ENCODE data around the gene HACD3.
"Not testable (repeated sequence)": the region's sequence is repeated elsewhere in the genome, so short reads cannot be mapped to it uniquely, and the experiment has no call there.

The HACD3 gene

DNA sequence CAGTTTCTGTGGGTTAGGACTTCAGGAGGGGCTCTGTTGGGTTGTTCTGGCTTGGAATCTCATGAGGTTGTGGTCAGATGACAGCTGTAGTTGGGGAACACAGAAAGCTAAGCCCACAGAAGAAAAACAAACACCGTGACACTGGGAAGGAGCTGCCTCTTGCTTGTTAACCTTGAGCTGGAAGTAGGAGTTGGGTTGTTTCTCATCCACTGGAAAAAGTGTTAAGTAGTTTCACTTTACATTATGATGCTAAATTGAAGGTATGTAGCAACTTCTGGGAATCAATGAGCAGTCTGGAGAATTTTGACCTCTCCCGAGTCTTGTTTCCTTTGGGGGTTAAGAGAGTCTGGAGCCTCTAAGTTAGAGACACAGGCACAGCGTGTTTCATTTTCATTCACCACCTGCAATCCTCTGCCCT lies 20.4 kb downstream of the HACD3 start:
- no peak for FAIRE-seq

DNA sequence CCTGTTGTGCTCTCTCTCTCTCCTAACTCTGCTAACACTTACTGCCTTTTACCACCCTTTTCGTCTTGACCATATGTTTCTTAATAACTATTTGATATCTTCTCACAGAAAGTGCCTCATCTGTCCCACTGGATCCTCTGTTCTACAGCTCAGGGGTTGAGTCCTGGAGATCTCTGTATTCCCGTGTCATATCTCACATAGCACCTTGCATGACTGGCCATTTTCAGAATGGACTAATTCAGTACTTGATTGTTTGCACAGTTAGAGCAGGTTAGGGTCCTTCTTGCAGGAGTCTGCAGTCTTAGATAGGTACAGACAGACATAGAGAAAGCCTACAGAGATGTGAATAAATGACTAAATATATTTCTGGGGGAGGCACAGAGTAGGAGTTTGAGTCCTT lies 20.9 kb downstream of the HACD3 start:
- FAIRE-seq = no peak

DNA sequence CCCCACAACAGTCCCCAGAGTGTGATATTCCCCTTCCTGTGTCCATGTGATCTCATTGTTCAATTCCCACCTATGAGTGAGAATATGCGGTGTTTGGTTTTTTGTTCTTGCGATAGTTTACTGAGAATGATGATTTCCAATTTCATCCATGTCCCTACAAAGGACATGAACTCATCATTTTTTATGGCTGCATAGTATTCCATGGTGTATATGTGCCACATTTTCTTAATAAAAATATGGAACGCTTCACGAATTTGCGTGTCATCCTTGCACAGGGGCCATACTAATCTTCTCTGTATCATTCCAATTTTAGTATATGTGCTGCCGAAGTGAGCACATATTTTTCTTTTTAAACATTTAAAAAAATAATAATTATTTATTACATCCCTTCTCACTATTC lies 22.6 kb downstream of the HACD3 start:
- not testable (repeated sequence) for FAIRE-seq

DNA sequence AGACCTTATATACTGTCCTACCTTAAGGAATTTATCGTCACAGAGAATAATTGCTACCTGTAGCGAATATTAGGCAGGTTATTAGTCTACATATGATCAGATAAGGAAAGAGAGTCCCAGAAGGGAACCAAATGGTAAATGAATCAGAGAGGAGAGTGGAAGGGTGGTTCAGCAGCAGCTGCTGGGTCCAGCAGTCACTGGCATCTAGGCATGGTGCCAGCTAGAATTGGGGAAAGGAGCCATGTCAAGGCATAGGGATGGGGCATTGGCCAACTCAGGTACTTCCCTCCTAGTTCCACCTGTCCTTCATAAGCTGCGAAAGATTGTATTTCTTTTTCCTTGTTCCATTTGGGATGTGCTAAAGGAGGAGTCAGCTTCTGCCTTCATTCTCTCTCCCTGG lies 23.4 kb downstream of the HACD3 start:
- FAIRE-seq = no peak

DNA sequence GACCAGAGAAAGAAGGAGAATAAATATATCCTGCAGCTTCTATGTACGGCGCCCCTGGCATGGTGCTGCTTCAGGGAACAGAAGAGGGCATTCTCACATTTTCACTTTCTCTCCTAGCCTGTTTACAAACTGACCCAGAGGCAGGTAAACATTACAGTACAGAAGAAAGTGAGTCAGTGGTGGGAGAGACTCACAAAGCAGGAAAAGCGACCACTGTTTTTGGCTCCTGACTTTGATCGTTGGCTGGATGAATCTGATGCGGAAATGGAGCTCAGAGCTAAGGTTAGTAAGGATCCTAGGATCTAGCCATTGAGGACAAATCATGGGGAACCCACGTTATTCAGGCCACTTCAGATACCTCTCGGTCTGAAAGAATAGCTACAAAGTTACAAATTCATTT lies 26.4 kb downstream of the HACD3 start:
- no peak for FAIRE-seq

DNA sequence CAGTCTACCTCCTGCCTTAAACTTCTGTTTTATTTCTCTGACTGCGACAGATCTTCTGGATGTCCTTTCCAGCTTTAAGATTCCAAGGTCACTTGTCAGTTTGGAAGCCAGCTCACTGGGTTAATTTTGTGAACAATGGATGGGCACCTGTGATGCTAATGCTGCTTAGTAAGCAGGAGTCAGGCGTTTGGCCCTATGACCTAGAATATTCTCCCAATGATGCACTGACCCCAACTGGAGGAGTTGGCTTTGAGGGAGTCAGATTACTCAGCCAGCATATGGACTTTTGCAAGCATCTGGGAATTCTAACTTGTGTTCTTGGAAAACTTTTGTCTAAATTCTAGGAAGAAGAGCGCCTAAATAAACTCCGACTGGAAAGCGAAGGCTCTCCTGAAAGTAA lies 28.1 kb downstream of the HACD3 start:
- FAIRE-seq = no peak

DNA sequence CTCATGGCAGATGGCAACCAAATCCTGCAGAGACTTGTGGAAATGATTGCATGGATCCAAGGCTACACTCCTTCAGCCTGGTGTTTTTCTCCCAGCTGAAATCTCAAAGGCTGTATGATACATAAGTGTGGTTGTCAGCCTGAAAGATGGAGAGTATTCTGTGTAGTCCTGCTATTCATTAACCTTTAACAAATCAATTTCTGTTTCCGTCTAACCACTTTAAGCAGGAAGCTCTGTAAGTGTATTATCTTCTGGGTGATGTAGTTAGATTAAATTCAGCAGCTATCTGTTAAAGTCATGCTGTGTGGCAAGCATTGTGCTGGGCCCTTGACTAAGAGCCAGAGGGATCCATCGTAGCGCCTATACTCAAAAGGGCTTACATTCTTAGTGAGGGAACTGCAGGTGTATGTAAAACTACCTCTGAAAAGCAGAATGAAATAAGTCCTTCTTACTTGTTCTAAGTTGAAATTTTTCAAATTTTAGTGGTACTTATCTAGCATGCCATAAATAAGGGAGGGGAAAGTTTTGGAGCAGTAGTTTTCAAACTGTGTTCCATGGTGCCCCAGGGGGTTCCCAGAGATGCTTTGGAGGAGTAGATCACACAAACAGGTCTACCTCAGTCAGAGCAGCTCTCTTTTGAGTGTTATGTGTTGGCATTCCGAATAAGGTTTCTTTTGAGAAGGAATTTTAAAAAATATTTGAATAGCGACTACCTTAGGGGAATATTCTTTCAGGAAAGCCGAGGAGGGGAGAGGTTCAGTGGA lies 28.9 kb downstream of the HACD3 start:
- no peak for FAIRE-seq

DNA sequence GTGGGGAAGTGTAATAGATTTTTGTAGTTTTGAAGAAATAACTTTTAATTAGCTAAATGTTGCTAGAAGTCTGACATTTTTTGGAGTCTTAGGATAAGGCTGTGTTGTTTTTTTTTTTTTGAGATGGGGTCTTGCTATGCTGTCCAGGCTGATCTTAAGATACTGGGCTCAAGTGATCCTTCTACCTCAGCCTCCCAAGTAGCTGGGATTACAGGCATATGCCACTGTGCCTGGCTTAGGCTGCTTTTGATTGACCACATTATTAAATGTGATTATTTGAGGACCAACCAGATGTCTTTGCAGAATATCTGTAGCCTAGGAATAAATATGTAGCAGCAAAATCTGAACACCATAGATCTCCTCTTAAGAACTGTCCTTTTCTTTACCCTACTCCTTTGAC lies 29.7 kb downstream of the HACD3 start:
- FAIRE-seq = no peak

DNA sequence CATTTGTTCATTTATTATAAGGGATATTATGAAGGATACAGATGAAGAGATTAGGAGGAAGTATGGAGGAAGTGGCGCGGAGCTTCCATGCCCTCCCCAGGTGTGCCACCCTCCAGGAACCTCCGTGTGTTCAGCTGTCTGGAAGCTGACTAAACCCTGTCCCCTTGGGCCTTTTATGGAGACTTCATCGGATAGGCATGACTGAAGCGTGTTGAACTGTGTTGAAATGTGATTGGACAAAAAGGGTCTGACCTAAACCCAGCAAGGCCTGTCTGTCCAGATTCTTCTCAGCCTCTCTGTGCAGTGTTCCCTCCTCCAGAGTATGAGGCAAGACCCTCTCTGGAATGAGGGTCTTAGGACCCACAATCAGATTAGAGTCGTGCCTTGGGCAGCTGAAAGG lies 31.7 kb downstream of the HACD3 start:
- FAIRE-seq = no peak

DNA sequence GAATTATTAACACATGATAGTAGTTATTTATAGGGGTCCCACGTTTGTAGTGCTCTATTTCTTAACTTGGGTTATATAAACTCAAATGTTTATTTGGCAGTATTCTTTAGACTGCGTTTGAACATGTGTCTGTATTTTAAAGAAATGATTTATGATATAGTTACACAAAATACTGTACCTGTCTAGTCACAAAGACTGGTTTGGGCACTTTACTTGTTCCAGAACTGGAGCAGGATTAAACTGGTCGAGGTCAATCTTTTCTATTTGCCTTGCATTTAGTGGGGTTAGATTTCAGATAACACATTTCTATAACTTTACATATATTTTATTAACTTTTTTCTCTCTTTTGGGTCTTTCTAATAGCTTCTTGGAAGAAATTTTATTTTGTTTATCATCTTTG lies 39.5 kb downstream of the HACD3 start:
- FAIRE-seq = no peak

DNA sequence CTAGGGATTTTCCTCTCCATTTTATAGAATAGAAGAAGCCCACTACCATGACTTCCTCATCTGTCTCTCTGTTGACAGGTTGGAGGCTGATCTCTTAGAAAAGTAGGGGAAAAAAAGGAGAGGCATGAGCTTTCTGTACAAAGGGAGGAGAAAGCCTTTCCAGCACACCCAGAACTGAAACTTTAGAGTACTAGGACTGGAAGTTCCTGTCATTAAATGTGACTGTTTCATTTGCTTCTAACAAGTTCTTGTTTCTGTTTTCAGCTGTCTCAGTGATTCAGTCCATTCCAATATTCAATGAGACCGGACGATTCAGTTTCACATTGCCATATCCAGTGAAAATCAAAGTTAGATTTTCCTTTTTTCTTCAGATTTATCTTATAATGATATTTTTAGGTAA lies 41.7 kb downstream of the HACD3 start:
- no peak for FAIRE-seq

DNA sequence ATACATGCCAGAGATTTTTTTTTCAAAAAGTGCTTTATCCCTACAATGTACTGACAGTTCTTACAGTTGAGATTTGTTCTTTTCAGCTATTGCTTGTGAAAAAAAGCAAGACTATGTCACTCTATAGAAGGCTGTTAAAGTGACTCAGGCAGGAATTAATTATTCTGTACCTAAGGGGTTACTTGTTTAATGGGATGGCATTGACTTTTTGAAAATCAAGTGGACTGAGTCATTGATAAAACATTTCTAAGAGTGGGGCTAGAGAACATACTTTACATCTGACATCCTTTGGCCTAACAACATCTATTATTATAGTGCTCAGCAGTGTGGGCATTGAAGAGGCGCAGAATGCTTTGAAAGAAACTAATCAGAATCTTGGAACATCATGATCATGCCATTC lies 46.4 kb downstream of the HACD3 start:
- no peak for FAIRE-seq

DNA sequence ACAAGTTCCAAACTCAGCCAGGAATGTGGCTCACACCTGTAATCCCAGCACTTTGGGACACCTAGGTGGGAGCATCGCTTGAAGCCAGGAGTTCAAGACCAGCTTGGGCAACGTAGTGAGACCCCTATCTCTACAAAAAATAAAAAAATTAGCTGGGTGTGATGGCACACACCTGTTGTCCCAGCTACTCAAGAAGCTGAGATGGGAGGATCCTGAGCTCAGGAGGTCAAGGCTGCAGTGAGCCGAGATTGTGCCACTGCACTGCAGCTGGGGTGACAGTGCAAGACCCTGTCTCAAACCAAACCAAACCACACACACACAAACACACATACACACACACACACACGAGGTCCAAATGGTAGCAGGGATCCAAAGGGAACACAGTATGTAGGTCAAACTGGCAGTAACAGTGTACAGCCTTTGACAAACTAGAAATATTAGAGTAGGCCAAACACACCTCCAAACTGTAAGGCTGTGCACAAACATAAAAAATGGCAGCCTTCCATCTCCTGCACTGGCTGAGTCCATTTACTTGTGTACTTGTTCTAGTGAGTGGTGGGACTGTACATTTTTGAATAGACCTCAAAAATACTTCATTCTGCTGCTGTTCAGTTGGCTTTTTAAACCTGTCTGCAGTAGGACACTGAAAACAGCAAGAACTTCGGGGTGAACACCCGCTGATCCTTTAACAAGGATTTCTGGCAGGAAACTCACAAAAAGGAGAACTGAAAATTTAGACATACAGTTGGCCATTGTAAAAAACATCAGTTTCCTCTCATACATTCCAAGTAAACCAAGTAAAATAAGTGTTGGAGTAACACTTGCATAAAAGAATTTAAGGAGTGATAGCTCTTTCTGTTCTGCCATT lies 47.1 kb downstream of the HACD3 start:
- FAIRE-seq = no peak

DNA sequence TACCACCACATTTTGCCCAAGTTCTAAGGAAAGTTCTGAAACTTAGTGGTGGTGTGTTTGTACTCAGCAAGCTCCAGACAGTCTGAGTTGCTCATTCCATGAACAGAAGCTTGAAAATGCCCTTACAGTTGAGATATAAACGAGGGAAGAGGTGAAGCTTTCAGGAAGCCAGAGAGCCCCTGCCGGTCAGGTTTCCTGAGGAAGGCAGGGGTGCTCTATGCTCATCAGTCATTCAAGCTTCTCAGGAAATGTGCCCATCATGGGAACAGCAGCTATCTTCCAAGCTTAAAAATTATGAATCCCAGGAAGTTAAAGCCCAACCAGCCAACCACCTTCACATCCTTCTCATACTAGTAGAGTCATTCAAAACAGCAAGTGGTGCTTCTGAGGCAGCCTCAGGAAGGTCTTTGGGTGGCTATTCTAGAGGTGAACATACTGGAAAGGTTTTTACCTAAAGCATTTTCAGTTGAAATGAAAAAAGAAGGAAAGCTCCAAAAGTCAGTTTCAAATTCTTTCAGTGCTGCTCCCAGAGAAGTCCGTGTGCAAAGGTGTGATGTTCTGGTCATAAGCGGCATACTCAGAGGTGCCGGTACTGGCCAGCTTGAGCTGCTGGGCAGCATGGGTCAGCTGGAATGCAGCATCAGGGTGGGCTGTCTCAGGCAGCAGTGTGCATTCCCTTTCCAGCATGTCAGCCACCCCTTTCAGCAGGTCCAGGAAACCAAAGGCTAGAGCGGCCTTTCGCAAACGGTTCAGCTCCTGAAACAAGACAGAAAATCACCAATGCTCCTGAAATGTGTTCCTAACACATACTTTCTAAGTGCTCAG lies 48.9 kb downstream of the HACD3 start:
- no peak for FAIRE-seq

DNA sequence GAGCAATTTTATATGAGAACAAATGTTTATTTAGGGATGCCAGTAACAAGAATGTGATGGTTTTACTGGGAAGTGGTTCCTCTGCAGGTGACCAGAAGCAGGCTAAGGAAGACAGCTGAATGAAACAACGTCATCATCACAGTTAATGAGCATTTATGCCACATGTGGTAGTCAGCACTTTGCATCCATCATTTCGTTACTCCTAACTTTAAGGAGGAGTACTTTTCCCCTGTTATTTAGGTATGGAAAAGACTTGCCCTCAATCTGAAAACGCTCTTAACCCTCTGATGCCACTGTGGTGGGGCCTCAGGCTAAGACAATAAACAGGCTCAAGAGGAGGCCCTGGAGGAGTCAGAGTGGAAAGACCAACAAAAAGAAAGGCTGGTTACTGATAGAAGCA lies 49.5 kb downstream of the HACD3 start:
- no peak for FAIRE-seq

DNA sequence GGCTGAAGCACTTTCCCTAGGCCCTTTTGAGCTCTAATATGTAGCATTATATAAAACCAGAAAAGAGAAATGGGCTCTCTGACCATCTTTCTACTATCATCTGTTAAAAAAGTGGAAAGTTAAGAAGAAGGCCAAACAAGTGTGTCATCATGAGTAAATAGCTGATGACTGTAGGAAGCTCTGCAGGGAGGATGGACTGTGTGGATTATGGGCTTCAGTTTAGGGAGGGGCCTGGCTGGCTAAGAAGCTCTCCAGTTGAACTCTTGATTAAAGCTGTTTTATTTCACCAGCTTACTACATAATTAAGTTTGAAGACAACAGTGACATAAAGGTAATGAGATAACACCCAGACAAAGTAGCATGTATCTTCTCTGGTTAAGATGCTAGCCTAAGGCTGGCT lies 50.0 kb downstream of the HACD3 start:
- FAIRE-seq = no peak

DNA sequence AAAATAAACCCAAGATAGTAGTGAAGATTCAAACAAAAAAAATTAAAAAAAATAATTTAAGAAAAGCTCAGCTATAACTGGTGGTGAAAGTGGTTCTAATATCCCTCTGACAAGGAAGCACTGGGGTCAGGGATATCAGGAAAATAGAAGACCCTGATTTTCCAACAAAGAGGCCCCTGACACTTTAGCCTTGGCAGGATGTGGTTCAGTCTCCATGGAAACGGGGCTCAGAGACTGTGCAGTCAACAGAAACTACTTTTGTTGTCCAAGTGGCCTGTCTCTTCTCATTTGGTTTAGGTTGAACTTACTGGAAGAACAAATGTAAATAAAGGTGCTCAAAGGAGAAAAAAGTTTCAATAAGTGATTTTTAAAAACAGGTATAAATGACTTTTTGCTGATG lies 53.4 kb downstream of the HACD3 start:
- no peak for FAIRE-seq

DNA sequence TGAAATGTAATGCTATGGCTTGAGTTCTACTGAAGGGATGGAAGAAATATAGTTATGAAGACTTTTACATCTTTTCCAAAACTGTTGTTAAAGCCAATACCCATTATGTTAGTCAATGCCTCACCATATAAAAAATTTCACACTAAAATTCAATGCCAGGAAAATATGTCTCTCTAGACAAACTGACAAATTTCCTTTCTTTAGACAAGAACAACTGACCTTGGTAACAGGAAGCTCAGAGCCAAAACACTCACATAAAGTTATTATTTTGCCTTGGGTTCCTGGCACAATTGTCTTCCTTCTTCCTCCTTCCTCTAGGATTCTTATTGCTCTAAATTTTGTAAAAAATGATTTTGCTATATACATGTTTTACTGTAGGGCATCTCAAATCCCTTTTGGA lies 54.0 kb downstream of the HACD3 start:
- no peak for FAIRE-seq

DNA sequence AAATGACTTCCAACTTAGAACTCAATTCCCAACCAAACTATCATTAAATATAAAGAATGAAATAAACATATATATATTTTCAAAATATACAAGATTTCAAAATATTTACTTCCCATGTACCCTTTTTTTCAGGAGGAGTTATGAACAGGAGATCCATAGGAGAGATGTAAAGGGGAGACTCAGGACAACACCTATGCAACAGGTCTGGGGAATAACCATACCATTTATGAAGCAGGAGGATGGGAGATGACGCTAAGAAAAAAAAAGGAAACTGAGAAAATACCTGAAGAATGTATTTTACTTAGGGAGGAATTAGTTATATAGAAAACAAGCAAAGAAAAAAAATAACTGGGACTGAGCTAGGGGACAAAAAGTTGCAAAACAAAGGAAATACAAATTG lies 56.8 kb downstream of the HACD3 start:
- FAIRE-seq = no peak

DNA sequence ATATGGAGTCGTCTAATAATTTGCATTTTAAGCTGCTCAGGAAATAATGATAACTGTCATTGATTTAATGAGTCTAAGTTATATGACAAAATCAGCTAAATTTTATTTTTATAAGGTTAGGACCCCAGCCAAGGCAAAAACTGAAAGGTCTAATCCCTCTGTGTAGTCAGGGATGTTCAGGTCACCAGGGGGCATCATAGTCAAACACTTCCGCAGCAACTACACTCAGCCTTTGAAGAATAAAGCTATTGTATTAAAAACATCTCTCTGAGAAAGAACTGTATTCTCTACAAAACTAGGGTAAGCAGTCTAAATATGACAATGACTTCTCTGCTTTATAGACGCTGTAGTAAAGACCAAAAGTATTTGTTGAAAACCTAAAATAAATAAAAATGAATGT lies 65.7 kb downstream of the HACD3 start:
- no peak for FAIRE-seq

DNA sequence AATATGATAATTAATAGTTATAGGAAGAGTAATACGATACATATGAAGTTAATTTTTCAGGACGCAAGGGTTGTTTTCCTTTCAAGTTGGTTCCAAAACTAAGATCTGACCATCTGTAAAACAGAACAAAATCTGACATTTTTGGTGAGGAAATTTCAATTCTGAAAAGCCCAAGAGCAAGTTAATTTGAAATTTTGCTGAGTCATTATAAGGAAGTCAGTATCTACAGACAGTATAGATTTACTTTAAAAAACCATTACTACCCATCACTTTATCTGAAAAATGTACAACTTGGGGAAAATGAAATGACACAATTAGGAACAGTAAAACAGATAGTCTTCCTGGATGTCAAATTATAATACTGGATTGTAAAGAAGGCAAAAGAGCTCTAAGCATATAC lies 68.2 kb downstream of the HACD3 start:
- no peak for FAIRE-seq

DNA sequence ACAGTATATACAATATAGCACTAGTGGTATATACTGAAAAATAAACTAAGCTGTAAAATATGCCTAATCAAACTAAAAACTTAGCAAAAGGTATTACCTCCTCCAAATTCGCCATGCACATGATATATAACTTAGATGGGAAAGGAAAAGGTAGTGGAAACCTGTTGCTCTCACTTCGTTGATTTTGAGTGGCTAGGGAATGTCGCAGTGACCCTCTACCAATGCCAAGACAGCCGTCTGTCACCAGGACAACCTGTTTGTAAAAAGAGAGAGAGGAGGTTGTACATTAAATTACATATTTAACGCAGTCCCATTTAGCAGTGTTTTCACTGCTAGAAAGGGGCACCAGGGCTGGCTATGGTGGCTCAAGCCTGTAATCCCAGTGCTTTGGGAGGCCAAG lies 69.4 kb downstream of the HACD3 start:
- FAIRE-seq = no peak

DNA sequence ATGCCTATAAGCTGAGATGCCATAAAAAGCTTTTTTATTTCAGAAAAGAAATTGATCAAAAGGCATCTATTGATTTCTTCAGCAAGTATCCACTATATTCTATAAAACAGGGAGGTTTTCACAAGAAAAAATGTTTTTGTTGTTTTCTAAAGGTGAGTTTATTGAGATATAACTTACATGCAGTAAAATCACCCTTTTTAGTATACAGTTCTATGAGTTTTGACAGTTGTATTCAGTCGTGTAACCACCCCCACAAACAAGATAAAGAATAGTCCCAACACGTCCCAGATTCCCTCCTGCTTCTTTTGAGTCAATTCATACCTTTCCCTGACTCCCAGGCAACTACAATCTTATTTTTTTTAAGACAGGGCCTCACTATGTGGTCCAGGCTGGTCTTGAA lies 72.9 kb downstream of the HACD3 start:
- FAIRE-seq = no peak

DNA sequence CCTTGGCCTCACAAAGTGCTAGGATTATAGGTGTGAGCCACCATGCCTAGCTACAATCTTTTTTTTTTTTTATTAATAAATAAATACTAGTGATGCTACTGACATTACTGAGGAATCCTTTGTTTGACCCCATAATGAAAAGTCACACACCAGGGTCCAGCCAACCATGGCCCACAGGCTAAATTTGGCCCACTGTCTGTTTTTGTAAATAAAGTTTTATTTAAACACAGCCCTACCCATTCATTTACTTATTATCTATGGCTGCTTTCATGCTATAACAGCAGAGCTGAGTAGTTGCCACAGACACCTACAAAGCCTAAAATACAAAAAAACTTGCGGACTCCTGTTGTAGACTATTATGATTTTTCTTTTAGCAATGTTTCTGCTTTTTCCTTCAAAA lies 73.3 kb downstream of the HACD3 start:
- FAIRE-seq = no peak

All from colon (tissue), 2 donors.